GM21447 (cell line): ENCODE measurements around the gene ADSL.

Source experiments
- ATAC-seq: cut with Tn5 transposase; IDR thresholded peaks from one replicate; pipeline ENCODE4 v1.9.1; 2021; ENCODE audit not compliant: unreplicated experiment

The ADSL gene

DNA sequence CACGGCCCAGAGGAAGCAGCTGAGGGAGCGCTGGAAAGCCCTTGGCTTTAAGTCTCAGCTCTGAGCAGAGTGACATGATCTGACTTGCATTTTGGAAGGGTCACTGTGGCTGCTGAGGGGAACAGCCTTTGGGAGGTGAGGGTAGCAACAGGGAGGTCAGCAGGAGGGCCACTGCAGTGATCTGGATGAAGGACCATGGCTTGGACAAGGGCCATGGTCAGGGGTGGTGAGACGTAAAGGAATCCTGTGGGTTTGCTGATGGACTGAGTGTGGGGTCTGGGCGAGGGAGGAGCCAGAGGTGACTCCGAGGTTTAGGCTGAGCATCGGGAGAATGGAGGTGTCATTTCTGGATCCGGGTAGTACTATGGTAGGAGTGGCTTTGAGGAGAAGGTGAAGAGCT is 57.4 kb downstream of the ADSL start:
- no peak for ATAC-seq

DNA sequence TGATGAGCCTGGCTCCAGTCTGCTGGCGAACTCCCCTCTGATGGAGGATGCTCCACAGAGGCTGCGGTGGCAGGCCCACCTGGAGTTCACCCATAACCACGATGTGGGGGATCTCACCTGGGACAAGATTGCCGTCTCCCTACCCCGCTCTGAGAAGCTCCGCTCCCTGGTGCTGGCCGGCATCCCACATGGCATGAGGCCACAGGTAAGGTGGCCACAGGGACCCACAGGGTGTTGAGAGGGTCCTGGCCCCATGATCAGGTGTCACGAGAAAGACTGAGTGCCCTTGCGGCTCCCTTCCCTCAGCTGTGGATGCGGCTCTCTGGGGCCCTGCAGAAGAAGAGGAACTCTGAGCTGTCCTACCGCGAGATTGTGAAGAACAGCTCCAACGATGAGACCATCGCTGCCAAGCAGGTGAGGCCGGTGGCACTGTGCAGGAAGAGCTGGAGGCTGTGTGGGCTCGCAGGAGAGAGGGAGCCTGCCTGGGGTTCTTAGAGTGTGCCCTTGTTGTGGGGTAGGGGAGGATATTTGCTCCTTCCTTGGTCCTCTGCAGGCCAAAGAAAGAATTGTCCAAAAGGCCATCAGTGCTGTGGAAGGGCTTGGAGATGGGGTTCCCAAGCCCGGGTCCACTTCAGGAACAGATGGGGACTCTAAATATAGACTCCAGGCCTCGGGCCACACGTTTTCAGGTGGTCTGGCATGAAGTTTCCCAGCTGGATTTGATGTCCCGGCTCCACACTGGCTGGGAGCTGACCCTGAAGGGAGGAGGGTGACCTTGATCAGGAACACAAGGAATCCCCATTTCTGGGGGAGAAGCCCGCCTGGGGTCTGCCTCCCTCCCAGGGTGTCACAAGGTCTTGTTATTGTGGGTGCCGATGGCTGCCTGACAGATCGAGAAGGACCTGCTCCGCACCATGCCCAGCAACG is 58.2 kb downstream of the ADSL start:
- ATAC-seq = no peak

DNA sequence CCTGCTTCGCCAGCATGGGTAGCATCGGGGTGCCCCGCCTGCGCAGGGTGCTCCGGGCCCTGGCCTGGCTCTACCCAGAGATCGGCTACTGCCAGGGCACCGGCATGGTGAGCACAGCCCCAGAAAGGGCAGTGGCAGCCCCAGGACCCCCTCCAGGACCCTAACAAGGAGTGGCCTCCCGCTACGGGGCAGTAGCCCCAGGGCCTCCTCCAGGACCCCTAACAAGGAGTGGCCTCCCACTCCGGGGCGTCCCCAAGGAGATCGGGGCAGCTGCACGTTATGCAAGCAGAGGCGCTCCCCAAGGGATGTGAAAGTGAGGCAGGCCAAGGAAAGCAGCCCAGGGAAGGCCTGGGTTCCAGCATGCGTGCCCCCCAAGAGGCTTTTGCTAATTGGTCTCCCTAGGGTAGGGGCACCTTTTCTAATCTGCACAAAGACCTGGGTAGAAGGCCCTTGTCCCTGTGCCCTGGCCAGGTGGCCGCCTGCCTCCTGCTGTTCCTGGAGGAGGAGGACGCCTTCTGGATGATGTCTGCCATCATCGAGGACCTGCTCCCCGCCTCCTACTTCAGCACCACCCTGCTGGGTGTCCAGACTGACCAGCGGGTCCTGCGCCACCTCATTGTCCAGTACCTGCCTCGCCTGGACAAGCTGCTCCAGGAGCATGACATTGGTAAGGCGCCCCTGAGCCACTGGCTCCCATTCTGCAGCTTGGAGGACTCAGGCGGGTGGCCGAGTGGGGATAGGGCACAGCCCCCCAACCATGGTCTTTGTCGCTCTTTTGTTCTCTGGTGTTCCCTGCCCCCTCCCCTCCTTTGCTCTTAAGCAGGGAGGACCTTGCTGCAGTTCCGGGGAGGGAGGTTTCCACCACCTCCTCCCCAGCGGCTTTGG is 59.1 kb downstream of the ADSL start:
- no peak for ATAC-seq

DNA sequence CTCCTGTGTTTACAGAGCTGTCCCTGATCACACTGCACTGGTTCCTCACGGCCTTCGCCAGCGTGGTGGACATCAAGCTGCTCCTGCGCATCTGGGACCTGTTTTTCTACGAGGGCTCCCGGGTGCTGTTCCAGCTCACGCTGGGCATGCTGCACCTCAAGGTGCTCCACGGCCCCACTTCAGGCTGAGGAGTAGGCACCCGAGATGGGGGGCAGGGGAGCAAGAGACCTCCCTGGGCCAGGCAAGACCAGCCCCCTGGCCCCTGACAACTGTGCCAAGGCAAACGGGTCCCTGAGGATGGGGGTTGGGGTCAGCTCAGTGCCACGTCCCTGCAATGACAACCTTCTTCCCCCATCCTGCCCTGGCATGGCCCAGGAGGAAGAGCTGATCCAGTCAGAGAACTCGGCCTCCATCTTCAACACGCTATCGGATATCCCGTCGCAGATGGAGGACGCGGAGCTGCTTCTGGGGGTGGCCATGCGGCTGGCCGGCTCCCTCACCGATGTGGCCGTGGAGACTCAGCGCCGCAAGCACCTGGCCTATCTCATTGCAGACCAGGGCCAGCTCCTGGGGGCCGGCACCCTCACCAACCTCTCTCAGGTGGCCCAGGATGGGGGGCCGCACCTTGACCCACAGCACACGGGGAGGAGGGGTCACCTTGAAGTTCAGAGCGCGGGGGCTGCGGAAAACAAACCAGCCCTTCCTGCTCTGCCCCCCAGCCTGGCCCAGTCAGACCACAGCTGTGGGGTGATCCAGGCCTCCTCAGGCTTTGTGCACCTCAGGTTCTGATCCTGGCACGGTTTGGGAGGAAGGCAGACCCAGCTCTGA is 60.0 kb downstream of the ADSL start:
- ATAC-seq = no peak

DNA sequence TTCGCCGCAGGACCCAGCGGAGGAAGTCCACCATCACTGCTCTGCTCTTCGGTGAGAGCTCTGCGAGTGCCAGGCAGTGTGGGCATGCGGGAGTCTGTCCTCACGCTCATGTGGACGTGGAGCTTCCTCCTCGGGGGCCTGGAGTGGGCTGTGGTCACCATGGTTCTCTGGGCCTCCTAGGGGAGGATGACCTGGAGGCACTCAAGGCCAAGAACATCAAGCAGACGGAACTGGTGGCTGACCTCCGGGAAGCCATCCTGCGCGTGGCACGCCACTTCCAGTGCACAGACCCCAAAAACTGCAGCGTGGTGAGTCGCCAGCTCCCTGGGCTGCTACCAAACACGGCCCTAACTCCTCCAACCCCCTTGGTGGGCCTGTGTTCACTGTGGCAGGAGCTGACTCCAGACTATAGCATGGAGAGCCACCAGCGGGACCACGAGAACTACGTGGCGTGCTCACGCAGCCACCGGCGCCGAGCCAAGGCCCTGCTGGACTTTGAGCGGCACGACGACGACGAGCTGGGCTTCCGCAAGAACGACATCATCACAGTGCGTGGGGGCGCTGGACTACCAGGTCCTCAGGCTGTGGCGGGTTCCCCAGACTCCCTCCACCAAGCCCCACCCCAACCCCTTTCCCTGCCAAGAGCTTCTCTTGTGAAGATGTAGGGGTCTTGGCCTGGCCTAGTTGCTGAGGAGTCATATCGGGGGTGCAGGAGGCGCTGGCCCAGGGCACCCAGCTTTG is 60.9 kb downstream of the ADSL start:
- ATAC-seq = no peak

DNA sequence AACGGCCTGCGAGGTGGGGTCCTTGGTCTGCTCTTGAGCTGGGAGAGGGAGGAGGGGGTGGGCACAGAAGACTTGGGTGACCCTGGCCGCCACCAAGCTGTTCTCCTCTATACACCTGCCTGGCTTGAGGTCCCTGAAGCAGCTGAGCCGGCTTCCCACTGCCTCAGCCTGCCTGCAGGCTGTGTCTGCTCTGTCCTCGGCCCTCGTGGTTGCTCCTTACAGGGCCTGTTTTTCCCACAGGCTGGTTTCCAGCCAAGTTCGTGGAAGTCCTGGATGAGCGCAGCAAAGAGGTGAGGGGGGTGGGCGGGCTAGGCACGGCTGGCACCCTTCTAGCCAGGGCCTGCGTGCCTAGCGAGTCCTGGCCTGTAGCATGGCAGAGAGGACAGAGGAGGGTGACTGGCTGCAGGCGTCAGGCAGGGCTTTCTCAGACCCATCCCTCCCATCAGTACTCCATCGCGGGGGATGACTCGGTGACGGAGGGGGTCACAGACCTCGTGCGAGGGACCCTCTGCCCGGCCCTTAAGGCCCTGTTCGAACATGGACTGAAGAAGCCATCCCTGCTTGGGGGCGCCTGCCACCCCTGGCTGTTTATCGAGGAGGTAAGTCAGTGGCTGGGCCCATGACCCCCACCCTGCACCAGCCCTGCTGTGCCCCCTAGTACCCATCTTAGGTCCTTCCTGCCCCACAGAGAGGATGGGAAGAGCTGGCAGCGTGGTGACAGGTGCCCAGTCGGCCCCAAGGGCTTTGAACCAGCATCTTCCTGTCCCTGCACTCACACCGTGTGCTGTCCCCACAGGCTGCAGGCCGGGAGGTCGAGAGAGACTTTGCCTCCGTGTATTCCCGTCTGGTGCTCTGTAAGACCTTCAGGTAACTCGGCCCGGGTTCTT is 61.8 kb downstream of the ADSL start:
- ATAC-seq = no peak

DNA sequence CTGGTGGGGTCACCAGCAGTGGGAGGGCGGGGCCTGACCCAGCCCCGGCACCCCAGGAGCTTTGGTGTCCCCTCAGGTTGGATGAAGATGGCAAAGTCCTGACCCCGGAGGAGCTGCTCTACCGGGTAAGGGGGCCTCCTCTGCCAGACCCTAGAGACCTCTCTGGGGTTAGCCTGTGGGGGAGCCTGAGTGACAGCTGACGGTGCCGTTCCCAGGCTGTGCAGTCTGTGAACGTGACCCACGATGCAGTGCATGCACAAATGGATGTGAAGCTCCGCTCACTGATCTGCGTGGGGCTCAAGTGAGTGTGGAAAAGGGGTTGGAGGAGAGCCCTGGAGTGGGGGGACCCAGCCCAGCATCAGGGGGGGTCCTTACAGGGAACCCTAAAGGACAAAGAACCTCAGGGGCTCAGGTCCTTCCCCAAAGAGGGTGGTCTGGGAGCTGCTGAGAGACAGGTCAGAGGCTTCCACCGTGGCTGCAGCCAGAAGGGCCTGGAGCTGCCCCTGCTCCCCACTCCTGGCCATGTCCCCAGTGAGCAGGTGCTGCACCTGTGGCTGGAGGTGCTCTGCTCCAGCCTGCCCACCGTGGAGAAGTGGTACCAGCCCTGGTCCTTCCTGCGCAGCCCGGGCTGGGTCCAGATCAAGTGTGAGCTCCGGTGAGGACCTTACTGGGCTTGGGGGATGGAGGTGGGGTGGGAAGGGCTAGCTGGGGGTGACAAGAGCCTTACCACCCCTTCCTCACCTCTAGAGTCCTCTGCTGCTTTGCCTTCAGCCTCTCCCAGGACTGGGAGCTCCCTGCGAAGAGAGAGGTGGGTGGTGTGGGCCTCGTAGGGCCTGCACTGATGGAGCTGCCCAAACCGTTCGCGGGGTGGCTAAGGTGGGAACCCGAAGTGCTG is 62.7 kb downstream of the ADSL start:
- ATAC-seq = no peak

DNA sequence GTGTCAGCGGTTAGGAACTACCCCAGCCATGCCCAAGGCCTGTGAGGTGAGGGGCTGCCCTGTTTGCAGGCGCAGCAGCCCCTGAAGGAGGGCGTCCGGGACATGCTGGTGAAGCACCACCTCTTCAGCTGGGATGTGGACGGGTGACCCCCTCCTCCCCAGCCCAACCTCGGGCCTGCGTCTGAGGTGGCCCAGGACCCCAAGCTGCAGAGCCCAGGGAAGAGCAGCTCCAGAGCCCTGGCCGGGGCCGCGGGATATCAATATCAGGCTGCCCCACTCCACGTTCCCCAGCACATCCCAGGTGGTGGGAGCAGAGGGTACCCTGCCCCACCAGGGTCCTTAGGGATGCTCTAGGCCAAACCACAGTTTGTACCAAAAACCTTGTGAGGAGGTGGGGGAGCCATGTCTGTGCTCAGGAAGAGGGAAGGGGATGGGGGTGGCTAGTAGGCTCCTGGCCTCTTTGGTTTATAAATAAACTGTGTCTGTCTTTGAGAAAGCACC is 63.4 kb downstream of the ADSL start:
- no peak for ATAC-seq

DNA sequence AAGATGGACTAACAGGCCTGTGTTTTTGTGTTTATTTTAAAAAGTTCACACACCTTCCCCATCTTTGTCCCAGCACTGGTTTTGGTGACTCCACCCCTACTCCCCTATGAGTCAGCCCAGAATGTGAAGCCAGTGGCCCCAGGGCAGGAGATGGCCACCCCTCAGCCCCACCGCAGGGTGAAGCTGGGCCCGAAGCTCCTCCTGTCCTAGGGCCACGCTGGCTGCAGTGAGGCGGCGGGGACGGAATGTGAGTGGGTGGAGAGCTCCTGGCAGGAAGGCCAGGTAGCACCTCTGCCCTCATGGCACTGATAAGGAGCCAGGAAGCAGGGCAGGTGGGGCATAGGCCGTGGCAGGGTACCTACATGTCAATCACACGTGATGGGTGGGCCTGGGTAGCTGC is 64.0 kb downstream of the ADSL start:
- no peak for ATAC-seq

DNA sequence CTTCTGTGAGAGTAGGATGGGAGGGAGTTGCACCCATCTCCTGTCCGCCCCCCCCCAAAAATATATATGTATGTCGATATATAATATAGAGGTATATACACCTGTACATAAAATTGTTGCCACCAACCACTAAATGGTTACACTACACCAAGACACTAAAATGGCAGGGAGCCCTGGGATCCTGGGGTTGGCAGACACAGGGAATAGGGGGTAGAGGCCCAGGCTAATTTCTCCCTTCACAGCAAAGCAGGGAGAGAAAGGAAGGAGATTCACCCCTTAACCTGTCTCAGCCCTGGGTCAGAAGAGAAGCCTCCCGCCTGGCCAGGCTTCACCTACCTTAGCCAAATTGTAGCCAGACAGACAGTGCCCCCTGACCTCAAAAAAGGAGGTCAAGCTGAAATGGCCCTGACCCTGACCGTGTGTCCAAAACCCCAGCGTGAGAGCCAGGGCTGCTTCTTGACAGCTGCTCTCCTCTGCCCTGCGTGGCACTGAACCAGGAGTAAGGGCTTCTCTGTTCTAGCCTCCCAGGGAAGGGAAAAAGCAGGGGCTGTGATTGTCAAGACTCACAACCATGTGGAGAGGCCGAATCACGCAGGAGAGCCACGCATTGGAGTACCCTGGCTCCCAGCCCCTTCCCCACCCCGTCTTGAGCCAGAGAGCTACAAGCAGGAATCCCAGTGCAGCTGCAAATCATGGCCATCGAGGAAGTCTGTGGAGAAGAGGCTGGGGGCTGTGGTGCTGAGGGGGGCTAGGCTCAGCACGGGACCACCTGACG is 64.6 kb downstream of the ADSL start:
- ATAC-seq = no peak

DNA sequence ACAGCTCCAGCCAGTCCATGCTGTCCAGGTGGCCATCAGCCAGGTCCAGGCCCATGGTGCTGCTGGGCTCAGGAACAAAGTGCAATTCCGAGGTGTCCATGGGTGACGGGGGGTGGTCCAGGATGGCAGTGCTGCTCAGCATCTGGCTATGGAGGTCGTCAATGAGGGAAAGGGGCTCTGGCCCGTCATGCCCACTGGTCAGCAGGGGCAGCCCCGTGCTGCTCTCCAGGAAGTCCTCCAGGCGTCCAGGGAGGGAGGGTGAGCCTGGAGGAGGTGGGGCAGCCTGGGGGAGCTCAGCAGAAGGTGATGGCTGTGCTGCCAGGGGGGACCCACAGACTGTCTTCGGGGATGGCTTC is 65.2 kb downstream of the ADSL start:
- no peak for ATAC-seq

DNA sequence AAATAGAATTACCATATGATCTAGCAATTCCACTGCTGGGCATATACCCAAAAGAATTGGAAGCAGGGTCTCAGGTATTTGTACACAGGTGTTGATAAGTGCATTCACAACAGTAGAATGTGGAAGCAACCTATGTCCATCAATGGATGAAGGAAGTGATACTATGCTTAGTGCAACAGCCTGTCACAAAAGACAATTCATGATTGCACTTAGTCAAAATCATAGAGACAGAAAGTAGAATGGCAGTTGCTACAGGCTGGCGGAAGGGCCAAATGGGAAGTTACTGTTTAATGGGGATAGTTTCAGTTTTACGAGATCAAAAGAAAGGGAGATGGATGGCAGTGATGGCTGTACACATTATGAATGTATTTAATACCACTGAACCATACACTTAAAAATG is 66.1 kb downstream of the ADSL start:
- peak; percentile 50 for ATAC-seq

DNA sequence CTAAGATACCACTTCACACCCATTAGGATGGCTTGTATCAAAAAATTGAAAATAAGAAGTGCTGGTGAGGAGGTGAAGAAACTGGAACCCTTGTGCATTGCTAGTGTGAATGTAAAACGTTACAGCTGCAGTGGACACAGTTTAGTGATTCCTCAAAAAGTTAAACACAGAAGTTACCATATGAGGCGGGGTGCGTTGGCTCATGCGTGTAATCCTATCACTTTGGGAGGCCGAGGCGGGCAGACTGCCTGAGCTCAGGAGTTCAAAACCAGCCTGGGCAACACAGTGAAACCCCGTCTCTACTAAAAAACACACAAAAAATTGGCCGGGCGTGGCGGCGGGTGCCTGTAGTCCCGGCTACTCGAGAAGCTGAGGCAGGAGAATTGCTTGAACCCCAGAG is 67.6 kb downstream of the ADSL start:
- no peak for ATAC-seq

DNA sequence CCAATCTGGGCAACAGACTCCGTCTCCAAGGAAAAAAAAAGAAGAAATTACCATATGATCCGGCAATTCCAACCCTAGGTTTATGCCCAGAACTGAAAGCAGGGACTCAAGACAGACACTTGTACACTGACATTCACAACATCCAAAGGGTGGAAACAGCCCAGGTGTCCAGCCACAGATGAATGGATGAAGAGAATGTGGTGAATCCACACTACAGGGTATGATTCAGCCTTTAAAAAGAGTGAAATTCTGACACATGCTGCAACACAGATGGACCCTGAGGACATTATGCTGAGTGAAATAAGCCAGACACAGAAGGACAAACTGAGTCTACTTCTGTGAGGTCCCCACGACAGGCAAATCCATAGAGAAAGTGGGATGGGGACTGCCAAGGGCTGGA is 68.0 kb downstream of the ADSL start:
- ATAC-seq = no peak

DNA sequence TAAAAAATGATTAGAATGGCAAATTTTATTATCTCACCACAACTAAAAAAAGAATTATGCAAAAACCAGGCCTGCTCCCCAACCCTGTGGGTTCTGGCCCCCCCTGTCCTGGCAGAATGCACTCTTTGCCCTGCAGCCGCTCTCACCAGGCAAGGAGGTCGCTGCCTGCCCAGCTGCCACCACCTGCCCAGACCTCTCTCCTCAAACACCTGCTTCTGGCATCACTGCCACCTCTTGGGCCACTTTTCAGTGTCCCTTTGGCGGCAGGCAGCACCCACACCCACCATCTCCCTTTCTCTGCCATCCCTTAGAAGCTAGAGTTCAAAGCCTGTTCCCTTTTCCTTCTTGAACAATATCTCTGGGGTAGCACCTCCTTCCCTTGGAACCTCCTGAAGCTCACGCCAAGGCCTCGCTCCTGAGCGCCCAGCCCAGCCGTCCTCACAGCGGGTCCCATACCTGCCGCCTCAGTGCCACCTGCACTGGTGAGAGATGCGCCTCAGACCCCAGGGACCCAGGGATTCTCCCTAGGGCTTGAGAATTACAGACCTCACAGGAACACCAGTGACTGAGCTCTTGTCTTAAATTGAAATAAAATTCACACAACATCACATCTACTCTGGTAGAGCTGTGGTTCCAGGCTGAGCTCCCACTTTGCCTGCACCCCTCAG is 68.7 kb downstream of the ADSL start:
- no peak for ATAC-seq

DNA sequence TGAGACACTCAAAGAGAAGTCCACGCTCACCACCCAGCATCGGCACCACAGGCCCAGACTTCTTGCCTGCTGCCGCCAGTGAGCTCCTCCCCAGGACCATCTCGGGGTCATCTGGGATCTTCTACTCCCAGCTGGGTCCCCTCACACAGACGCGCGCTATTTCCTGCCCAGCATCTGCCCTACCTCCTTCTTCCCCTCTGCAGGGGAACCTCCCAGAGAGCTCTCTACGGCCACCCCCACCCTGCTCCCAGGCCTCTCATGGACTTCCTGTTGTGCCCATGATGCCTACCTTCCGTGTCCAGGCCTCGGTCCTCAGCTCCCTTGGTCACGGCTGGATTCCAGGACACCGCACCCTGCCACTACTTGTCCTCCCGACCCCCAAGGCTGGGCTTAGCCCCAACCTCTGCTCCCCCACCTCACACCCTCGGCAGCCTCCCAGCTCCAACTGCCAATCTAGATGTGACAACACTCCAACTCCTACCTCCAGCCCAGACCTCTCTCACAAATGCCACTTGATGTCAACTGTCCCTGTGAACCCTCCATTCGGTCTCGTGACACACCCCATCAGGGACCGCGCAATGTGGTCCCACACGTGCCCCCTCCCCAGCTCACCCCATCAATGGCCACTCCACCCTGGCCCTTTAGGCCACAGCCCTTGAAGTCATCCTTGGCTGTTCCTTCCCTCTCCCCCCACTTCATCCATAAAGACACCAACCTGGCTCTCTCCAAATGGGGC is 69.4 kb downstream of the ADSL start:
- ATAC-seq = no peak

DNA sequence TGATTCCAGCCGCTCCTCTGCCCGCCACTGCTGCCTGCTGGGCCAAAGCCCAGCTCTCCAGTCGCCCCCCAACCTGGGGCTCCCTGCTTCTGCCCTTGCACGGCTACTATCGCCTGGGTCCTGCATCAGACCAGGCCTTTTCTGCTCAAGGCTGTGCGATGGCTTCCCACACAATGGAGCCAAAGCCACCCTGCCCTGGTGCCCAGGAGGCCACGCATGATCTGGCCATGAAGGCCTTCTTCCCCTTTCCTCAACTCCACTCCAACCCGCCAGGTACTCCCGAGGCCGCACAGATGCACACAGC is 69.9 kb downstream of the ADSL start:
- no peak for ATAC-seq
